HepG2 (cell line): Measurements from ENCODE around the gene NR1H3. TPM values are rescaled to one million over a fixed set of nuclear protein-coding genes. Genes with fewer than 3 reads are reported as not detected.

Source experiments
- BCLAF1 ChIP-seq: fragments of 450-650 bp; IDR thresholded peaks from 2 replicates; pipeline ENCODE4 v1.6.1; 2017; ENCODE audit warnings: mild to moderate bottlenecking
- BORCS8-MEF2B ChIP-seq: sonication (generic); formaldehyde crosslinking; IDR thresholded peaks from 2 replicates; pipeline ENCODE4 v1.8.0; 2022; ENCODE audit warnings: mild to moderate bottlenecking, missing genetic modification reagents
- CEBPB ChIP-seq: IDR thresholded peaks from 2 replicates; pipeline ENCODE4 v1.6.1; 2011; ENCODE audit warnings: low read depth, low read length, improper control_type of control experiment, borderline replicate concordance
- CREM ChIP-seq, 2 experiments: sonication (generic) in 1 of 2; formaldehyde crosslinking in 1 of 2; IDR thresholded peaks; 2 replicates each; pipeline versions ENCODE4 v1.4.0 to v1.6.1; 2016 to 2020; ENCODE audit warnings: antibody characterized with exemption in 1 of 2, mild to moderate bottlenecking in 1 of 2, missing genetic modification reagents in 1 of 2
- DMAP1 ChIP-seq: IDR thresholded peaks from 2 replicates; pipeline ENCODE4 v1.6.1; 2016
- ELF3 ChIP-seq: IDR thresholded peaks from 2 replicates; pipeline ENCODE4 v1.6.1; 2016; ENCODE audit warnings: missing genetic modification reagents, missing compliant biosample characterization
- EP300 ChIP-seq, 3 experiments: sonication (generic) in 1 of 3; formaldehyde crosslinking in 1 of 3; IDR thresholded peaks; 2 replicates each; pipeline versions ENCODE4 v1.5.1 to v1.6.1; 2011 to 2020; ENCODE audit warnings: low read depth in 2 of 3, low read length in 2 of 3, borderline replicate concordance in 1 of 3, improper control_type of control experiment in 1 of 3, mild to moderate bottlenecking in 1 of 3, missing genetic modification reagents in 1 of 3, moderate library complexity in 1 of 3
- GATA4 ChIP-seq: sonication (generic); IDR thresholded peaks from 2 replicates; pipeline ENCODE4 v1.6.1; 2016; ENCODE audit warnings: antibody characterized with exemption, low read depth, borderline replicate concordance
- GATAD2A ChIP-seq: IDR thresholded peaks from 2 replicates; pipeline ENCODE4 v1.6.1; 2016
- HIC2 ChIP-seq: sonication (generic); formaldehyde crosslinking; IDR thresholded peaks from 2 replicates; pipeline ENCODE4 v1.9.0; 2022; ENCODE audit warnings: low read depth, missing genetic modification reagents
- HMGA1 ChIP-seq: sonication (generic); formaldehyde crosslinking; conservative IDR thresholded peaks from 2 replicates; pipeline ENCODE4 v1.4.0; 2020; ENCODE audit warnings: missing genetic modification reagents
- NBN ChIP-seq: fragments of 450-650 bp; conservative IDR thresholded peaks from 2 replicates; pipeline ENCODE4 v1.6.1; 2017
- SNRNP70 ChIP-seq: fragments of 200-400 bp; formaldehyde crosslinking; IDR thresholded peaks from 2 replicates; pipeline ENCODE4 v1.6.1; 2017; ENCODE audit warnings: mild to moderate bottlenecking, low read depth, low read length, moderate library complexity
- TBX3 ChIP-seq: fragments of 450-650 bp; IDR thresholded peaks from 2 replicates; pipeline ENCODE4 v1.6.1; 2017; ENCODE audit warnings: antibody characterized with exemption, mild to moderate bottlenecking, inconsistent platforms, borderline replicate concordance
- ZNF280B ChIP-seq: sonication (generic); formaldehyde crosslinking; IDR thresholded peaks from 2 replicates; pipeline ENCODE4 v1.5.0; 2020; ENCODE audit warnings: missing genetic modification reagents, mild to moderate bottlenecking, borderline replicate concordance
- ZNF800 ChIP-seq: sonication (generic); formaldehyde crosslinking; IDR thresholded peaks from 2 replicates; pipeline ENCODE4 v1.4.0; 2020; ENCODE audit warnings: missing genetic modification reagents
- ZSCAN30 ChIP-seq: sonication (generic); formaldehyde crosslinking; IDR thresholded peaks from 2 replicates; pipeline ENCODE4 v1.5.0; 2020; ENCODE audit warnings: mild to moderate bottlenecking, missing genetic modification reagents
- polyA plus RNA-seq, 8 experiments: library from polyadenylated mRNA; depleted of rRNA in 3 of 8; stranded (reverse) in 7 of 8; unstranded in 1 of 8; fragments of >200 nt; fragmentation: Illumina TruSeq in 4 of 8; extraction: Trizol in 4 of 8; gene quantifications; 2 replicates each; pipeline versions ENCODE4 v1.2.1 to v1.2.3, GENCODE V29; 2011 to 2016; ENCODE audit warnings: low read depth in 4 of 8, missing spikeins in 1 of 8, mixed read lengths in 1 of 8; ENCODE audit not compliant: insufficient read depth in 1 of 8
- total RNA-seq, 5 experiments: library from RNA; depleted of rRNA; stranded (reverse); fragments of >200 nt; fragmentation: Illumina TruSeq; extraction: Trizol; gene quantifications; 2 replicates each; pipeline ENCODE4 v1.2.3, GENCODE V29; 2016; ENCODE audit warnings: low read depth in 1 of 5

The NR1H3 gene
- total and polyA plus RNA-seq, 2 of the 13 experiments (the other 11 are each of a cell fraction or from before 2014, with no cell fraction given) = 41.8 to 102 TPM

GRCh38 chr11:47269002-47269828 lies 11.4 kb downstream of the NR1H3 start (continued):
- TF ChIP-seq BCLAF1 = no peak
- TF ChIP-seq CREM (IDR thresholded peaks at IDR 0.05) = peak; percentile 35; the same call in 1 of the 2 replicates
- no peak for TF ChIP-seq CREM (CRISPR knock-in tag; IDR thresholded peaks at IDR 0.05)
- 0 out of 2 replicates have a peak, but pooled peaks have one; percentile 37 for TF ChIP-seq HIC2 (CRISPR knock-in tag)
- peak; percentile 48; the same call in 1 of the 2 replicates for TF ChIP-seq TBX3
- peak in 1 of 2 experiments; percentile 19; a peak in 1 of 4 replicates for TF ChIP-seq EP300 (IDR thresholded peaks at IDR 0.05; ENCODE audit: low read depth in 2 of 2, low read length in 2 of 2)
- TF ChIP-seq EP300 (CRISPR knock-in tag; IDR thresholded peaks at IDR 0.05; ENCODE audit: borderline replicate concordance) = peak; percentile 44
- TF ChIP-seq ZNF280B (CRISPR knock-in tag) = peak; percentile 83; the same call in 1 of the 2 replicates
- peak; percentile 51; the same call in 1 of the 2 replicates for TF ChIP-seq ELF3 (CRISPR knock-in tag)
- TF ChIP-seq HMGA1 = no peak
- peak; percentile 56 for TF ChIP-seq GATAD2A (CRISPR knock-in tag)
- peak; percentile 35; the same call in 1 of the 2 replicates for TF ChIP-seq GATA4
- peak; percentile 41; the same call in 1 of the 2 replicates for TF ChIP-seq ZSCAN30 (CRISPR knock-in tag)
- TF ChIP-seq NBN = no peak
- peak; percentile 20; the same call in 1 of the 2 replicates for TF ChIP-seq ZNF800 (CRISPR knock-in tag)
- no peak for TF ChIP-seq CEBPB
- peak; percentile 33; the same call in 1 of the 2 replicates for TF ChIP-seq BORCS8-MEF2B (CRISPR knock-in tag)
- TF ChIP-seq DMAP1 (CRISPR knock-in tag) = peak; percentile 49; the same call in 1 of the 2 replicates
- no peak for TF ChIP-seq SNRNP70
